HFFc6 (cell line): ENCODE results near the gene KCNQ1. TPM values are rescaled to one million over a fixed set of nuclear protein-coding genes. Genes with fewer than 3 reads are reported as not detected.

ENCODE experiments used
- DNase-seq: peaks from one replicate; pipeline ENCODE4 v3.0.0-alpha.2; 2018
- H3K27ac Mint-ChIP-seq: 2 replicates; pipeline ENCODE4 v1.8.0; 2020; ENCODE audit warnings: mild to moderate bottlenecking, mixed read lengths
- H3K27me3 Mint-ChIP-seq: 2 replicates; pipeline ENCODE4 v1.8.0; 2021; ENCODE audit warnings: mild to moderate bottlenecking, moderate library complexity, mixed read lengths; ENCODE audit not compliant: insufficient read depth
- H3K36me3 Mint-ChIP-seq: 2 replicates; pipeline ENCODE4 v1.8.0; 2021; ENCODE audit warnings: low read depth, mixed read lengths
- H3K4me1 Mint-ChIP-seq: 2 replicates; pipeline ENCODE4 v1.8.0; 2020; ENCODE audit warnings: low read depth, mixed read lengths
- H3K4me3 Mint-ChIP-seq: 2 replicates; pipeline ENCODE4 v1.8.0; 2020; ENCODE audit warnings: mild to moderate bottlenecking, moderate library complexity, mixed read lengths
- H3K9me3 Mint-ChIP-seq: 2 replicates; pipeline ENCODE4 v1.8.0; 2020; ENCODE audit warnings: mild to moderate bottlenecking, mixed read lengths
- total RNA-seq, 6 experiments: library from RNA; stranded (reverse); fragmentation: NEBNext Ultra II Directional; extraction: Animal tissue kit (Norgen Biotek cat#: 25700); gene quantifications; 2 replicates in 1 of 6; 3 replicates in 5 of 6; pipeline ENCODE4 v1.2.3, GENCODE V29; 2021
- TF ChIP-seq, protein P1 (sequence below): fragments of 200-600 bp; sonication (generic); IDR thresholded peaks from 2 replicates; pipeline ENCODE4 v1.5.0; 2021; ENCODE audit warnings: antibody characterized with exemption, mild to moderate bottlenecking

Gene KCNQ1
- total RNA-seq, 6 experiments from 2014 or later, result not detected

DNA sequence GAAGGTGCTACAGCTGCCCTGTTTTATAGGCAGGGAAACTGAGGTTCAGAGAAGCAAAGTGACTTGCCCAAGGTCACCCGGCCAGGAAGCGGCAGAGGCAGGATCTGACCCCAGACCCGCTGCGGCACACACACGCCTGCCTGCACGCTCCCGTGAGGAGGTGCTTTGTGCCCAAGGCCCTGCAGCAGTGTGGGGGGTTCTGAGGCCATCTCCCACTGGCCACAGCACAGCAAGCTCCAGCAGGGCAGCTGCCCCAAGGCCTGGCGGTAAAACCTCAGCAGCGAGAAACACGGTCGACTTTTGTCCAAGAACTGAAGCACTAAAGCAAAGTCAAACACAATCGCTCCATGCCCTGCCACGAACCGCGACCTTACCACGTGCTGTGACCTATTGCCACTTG lies 398.1 kb downstream of the KCNQ1 start:
- Mint-ChIP-seq H3K27me3 (peaks cover 20% of the 10 kb centered on the region), H3K36me3 (no peaks in the 10 kb centered on the region), H3K9me3 (no peaks in the 10 kb centered on the region), H3K4me3 (no peak overlapping the region), H3K27ac (no peak overlapping the region), H3K4me1 (no peaks in the 10 kb centered on the region)
- no peak for DNase-seq
- TF ChIP-seq, protein P1, sequence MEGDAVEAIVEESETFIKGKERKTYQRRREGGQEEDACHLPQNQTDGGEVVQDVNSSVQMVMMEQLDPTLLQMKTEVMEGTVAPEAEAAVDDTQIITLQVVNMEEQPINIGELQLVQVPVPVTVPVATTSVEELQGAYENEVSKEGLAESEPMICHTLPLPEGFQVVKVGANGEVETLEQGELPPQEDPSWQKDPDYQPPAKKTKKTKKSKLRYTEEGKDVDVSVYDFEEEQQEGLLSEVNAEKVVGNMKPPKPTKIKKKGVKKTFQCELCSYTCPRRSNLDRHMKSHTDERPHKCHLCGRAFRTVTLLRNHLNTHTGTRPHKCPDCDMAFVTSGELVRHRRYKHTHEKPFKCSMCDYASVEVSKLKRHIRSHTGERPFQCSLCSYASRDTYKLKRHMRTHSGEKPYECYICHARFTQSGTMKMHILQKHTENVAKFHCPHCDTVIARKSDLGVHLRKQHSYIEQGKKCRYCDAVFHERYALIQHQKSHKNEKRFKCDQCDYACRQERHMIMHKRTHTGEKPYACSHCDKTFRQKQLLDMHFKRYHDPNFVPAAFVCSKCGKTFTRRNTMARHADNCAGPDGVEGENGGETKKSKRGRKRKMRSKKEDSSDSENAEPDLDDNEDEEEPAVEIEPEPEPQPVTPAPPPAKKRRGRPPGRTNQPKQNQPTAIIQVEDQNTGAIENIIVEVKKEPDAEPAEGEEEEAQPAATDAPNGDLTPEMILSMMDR, result no peak

DNA sequence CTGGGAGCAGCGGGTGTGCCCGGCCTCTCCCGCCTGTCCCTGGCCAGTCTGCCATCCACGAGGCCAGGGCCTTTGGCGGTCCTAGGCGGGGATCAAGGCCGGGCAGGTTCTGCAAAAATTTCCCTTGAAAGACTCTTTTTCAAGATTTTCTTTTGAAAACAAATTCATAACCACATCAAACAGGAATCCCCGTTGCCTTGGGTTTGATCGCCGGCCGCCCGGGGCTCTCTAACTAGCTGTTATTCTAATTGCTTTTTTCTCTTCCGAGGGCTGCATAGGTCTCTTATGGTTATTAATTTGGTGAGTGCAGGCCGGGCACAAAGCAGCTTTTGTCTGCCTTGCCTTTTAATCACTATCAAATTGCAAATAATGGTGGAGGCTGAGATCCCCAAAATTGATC lies 398.7 kb downstream of the KCNQ1 start:
- Mint-ChIP-seq H3K4me1 (no peaks in the 10 kb centered on the region), H3K36me3 (no peaks in the 10 kb centered on the region), H3K4me3 (no peak overlapping the region), H3K27me3 (peaks cover 20% of the 10 kb centered on the region), H3K27ac (no peak overlapping the region), H3K9me3 (no peaks in the 10 kb centered on the region)
- no peak for DNase-seq
- TF ChIP-seq, protein P1, result no peak

GRCh38 chr11:2844116-2844842 lies 399.5 kb downstream of the KCNQ1 start:
- DNase-seq, result no peak
- Mint-ChIP-seq H3K27ac (no peak overlapping the region), H3K9me3 (no peaks in the 10 kb centered on the region), H3K4me1 (no peaks in the 10 kb centered on the region), H3K27me3 (peaks cover 19% of the 10 kb centered on the region), H3K36me3 (no peaks in the 10 kb centered on the region), H3K4me3 (no peak overlapping the region)
- TF ChIP-seq, protein P1, result no peak

- no peaks in the 10 kb centered on the region for H3K36me3 Mint-ChIP-seq
- H3K4me3 Mint-ChIP-seq, result no peak overlapping the region
- H3K27me3 Mint-ChIP-seq, result peaks cover 14% of the 10 kb centered on the region; the same call in 1 of the 2 replicates
- no peaks in the 10 kb centered on the region for H3K4me1 Mint-ChIP-seq
- H3K27ac Mint-ChIP-seq, result no peak overlapping the region
- no peaks in the 10 kb centered on the region for H3K9me3 Mint-ChIP-seq
- no peak for DNase-seq
- TF ChIP-seq, protein P1, result no peak
Observed at GRCh38 chr11:2844996-2845395, 400.2 kb downstream of the KCNQ1 start.

DNA sequence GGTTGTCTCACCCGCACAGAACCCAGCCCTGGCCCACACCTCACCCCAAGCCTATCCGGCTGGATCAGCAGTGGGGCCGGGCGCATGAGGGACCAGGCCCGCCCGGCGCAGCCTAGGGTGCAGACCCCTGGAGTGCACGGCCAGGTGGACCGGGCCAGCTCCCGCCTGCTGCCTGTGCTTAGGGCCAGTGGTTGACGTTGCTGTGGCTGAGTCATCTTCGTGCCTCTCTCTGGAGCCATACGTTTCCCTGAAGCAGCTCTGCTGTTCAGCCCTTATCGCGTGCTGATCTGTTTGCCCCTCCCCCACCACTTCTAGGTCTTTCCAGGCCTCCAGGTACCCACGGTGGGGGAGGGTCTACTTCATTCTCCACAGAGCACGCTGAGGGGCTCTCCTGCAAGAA lies 401.2 kb downstream of the KCNQ1 start:
- Mint-ChIP-seq H3K27ac (no peak overlapping the region), H3K4me3 (no peak overlapping the region), H3K36me3 (no peaks in the 10 kb centered on the region), H3K4me1 (no peaks in the 10 kb centered on the region), H3K27me3 (peaks cover 10% of the 10 kb centered on the region; the same call in 1 of the 2 replicates), H3K9me3 (no peaks in the 10 kb centered on the region)
- no peak for DNase-seq
- TF ChIP-seq, protein P1, result no peak
